Right lung (tissue), 5 donors: ENCODE measurements around the gene TBXAS1. TPM values are rescaled to one million over a fixed set of nuclear protein-coding genes. Genes with fewer than 3 reads are reported as not detected.

Experiments used
- DNase-seq, 2 donors: peaks; one replicate each; pipeline ENCODE4 v3.0.0-alpha.2; 2013
- polyA plus RNA-seq, 5 donors: library from polyadenylated mRNA; unstranded; fragments of 120-200 nt; gene quantifications; one replicate each; pipeline versions ENCODE4 v1.2.1 to v1.2.3, GENCODE V29; 2013; ENCODE audit warnings: inconsistent platforms in 1 of 5, low replicate concordance in 1 of 5; ENCODE audit not compliant: insufficient read length in 5 of 5, insufficient read depth in 1 of 5

Gene TBXAS1
- polyA plus RNA-seq, 5 donors, result 6.9 to 9.8 (median 9.0) TPM

DNA sequence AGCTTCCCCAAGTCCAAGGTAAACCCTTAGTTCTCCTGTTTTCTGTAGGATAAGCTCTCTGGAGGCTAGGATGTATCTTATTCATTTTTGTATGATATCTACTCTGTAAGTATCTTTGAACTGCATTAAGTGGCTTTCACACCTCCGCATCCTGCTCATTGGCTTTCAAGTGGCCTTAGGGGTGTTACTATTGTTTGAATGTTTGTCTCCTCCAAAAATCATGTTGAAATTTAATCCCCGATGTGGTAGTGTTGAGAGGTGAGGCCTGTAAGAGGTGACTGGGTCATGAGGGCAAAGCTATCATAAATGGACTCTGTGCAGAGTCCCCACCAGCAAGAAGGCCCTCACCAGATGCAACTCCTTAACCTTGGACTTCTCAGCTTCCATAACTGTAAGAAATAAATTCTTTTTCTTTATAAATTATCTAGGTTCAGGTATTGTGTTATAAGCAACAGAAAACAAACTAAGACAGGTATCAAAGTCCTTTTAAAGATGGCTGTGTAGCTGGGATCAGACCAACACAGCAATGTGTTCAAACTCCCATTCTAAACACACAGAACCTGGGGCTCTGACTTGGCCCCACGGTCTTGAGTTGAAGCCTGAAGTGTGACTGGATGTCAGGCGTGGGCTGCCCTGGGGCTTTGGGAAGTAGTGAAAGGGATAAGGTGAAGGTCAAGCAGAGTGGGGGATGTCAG, 25.9 kb downstream of the TBXAS1 start:
- no peak for DNase-seq

DNA sequence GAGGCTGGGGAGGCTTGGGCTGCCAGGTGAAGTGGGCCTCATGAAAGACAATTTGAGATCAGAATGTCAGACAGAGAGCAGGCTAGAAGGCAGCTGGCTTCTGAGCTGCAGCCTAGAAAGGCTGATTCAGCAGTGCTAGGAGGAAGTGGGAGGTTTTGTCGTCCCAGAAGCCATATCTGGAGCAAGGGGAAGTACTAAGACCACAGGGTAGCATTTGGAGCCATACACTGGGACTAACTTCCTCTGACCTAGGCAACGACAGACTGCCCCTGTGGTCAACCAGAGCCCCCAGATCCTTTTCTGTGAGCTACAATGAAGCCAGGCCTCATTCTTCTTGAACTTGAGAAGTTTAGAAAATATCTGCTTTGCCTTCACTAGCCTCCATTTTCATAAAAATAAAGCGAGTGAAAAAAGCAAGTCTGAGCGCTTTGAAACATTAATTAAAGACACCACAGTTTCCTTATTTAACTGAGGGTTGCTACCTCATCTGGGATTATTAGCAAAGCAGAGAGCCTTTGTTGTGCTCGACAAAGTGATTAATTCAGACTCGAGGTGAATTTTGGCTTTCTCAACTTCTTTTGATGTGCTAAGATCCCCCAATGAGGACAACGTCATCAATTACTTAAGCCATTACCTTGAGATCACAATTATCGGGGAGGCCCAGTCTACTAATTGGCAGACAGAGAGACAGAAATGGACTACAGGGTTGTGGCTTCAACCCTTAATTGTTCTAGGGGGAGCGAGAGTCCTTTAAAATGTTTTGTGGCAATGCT, 26.6 kb downstream of the TBXAS1 start:
- DNase-seq, result no peak

DNA sequence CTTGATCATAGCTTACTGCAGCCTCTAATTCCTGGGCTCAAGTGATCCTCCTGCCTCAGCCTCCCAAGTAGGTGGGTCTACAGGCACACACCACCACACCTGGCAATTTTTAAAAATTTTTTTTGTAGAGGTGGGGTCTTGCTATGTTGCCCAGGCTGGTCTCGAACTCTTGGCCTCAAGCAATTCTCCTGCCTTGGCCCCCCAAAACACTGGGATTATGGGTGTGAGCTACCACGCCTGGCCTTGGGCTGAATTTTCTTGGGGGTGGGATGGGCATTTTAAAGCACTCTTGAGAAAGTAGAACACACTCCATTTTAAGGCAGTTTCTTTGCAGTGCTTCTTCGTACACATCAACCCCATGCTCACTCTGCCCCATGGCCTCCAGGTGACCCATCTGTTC, 28.7 kb downstream of the TBXAS1 start:
- DNase-seq, result no peak

DNA sequence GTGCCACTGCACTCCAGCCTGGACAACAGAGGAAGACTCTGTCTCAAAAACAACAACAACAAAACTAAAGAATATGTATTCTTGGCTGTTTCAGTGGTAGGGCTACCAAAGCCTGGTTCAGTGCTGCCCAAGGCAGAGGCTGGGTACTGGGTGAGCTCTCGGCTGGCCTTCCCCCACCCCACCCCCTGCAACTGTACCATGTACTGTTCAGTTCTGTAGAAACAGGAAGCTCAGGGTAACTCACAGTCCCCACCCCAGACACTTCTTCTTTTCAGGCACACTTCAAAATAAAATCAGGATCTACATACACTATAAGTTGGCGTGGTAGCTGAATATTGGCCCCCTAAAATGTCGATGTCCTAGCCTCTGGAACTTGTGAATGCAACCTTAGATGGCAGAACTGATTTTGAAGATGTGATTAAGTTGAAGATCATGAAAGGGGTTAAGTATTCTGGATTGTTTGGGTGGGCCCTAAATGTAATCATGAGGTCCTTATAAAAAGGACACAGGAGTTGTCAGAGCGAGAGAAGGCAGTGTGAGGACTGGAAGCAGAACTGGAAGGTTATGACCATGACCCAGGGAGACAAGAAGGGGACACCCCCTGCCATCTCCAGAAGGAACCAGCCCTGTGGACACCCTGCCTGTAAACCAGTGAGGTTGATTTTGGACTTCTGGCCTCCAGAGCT, 31.2 kb downstream of the TBXAS1 start:
- DNase-seq, result no peak

DNA sequence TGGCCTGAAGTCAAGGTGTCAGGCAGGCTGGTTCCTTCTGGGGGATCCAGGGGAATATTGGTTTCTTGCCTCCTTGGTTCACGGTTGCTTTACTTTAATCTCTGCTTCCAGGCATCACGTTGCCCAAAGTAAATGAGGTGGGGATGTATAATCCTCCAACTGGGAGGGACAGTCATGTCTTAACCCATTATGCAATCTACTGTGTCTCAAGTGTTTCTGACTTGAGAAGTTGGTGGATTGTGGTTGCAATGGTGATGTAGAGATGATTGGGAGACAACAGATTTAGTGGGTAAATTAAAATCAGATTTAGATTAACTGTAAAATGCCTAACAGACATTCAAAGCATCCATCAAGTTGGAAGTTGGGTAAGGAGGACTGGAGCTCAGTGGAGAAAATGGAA, 32.7 kb downstream of the TBXAS1 start:
- DNase-seq, result no peak

DNA sequence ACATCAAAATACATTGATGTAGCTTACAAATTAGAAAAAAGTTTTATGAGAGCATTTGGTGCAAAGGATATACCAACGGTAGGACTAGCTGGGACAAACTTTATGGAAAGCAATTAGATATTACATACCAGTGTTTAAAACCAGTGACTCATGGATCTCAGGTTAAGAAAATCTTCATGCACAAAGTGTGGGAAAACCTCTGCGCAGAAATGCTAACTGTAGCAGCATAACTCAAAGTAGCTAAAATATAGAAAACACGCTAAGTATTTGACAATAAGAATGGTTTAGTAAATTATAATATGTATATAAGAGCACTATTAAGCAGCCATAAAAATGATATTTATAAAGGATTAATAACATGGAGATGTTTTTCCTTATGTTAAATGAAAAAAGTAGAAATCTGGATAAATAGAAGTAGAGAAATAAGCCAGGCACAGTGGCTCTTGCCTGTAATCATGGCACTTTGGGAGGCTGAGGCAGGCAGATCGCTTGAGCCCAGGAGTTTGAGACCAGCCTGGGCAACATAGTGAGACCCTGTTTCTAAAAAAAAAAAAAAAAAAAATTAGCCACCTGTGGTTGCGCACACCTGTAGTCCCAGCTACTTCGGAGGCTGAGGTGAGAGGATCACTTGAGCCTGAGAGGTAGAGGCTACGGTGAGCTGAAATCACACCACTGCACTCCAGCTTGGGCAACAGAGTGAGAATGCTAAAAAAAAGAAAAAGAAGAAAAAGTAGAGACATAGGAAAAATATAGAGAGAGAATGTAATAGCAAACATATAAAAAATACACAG, 37.2 kb downstream of the TBXAS1 start:
- DNase-seq, result no peak

DNA sequence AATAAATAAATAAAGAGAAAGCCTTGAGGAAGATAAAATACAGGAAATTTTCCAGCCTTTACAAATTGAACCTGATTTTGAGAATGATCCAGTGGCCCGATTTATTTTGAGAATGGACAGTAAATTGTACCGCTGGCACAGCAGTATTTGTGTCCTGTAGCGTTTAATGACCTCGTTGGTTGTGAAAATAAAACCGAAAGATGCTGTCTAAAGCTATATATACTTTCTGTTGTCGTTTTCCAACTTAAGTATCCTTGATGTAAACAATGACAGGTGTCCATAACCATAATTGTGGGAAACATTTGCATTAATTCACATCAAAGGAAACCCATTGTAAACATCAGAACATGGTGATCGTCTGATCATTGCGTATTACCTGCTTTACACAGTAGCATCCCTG, 38.8 kb downstream of the TBXAS1 start:
- DNase-seq, result no peak

DNA sequence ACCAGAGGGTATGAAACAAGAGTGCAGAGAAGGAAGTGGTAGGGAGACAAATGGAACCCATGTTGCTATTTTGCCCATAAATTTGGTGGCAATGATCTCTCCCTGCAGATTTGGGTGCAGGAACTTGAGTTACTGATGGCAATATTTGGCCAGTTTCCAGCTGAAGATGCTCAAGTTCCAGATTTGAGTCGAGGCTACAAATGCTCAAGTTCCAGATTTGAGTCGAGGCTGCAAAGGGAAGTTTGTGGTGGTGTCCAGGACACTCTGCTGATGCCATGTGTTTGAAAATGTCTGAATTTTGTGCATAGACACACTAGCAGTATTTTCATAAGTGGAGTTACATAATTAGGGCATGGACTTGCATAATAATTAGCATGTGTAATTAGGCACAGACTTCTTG, 40.8 kb downstream of the TBXAS1 start:
- no peak for DNase-seq

DNA sequence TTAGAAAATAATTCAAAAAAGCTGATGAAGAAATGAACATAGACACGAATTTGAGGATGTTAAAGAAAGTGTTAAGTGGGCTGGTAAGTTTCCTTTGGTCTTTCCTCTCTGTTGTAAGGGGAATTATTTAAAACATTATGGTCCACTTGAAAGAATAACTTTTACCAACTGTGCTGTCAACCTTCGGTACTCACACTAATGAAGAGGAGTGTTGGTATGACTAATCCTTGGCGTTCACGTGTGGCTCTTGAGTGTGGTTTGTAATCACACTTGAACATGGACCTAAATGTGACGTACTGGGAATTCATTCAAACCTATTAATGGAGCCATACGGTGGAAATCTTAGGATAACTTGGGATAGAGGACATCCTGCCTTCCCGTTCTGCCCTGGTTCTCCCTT, 41.3 kb downstream of the TBXAS1 start:
- no peak for DNase-seq

DNA sequence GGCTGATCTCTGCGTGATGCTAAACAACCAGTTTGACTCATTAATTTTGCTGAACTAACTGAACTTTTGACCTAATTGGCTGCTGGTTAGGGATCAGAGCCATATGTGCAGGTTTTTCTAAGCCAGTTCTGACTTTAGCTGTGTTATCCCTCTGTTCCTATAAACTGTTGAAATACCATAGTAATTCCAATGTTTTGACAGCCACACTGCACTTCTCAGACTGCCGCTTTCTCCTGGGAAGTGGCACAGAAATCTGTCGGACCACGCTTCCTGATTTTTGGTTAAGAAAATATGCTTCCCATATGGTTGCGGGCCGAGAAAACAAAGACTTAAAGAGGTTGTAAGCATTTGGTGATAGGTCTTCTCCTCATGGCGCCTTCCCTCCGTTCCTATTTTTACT, 42.3 kb downstream of the TBXAS1 start:
- peak; percentile 50 to 55 for DNase-seq

DNA sequence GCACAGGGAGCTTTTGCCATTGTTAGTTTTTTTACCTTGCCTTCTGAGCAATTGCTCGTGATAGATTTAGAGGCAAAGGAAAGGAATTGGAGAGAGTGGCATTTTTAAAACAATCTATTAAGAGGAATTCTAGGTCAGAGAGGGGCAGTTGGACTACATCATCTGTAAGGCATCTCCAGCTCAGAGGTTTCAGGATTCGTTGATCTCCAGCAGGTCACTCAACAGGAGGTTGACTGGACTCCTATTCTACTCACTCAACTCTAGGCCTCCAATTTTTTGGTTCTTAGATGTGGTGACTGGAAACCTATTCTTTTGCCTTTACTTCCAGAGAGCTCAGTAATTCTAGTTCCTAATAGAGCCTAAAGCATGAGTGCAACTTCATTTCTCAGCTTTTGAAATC, 42.8 kb downstream of the TBXAS1 start:
- no peak for DNase-seq

DNA sequence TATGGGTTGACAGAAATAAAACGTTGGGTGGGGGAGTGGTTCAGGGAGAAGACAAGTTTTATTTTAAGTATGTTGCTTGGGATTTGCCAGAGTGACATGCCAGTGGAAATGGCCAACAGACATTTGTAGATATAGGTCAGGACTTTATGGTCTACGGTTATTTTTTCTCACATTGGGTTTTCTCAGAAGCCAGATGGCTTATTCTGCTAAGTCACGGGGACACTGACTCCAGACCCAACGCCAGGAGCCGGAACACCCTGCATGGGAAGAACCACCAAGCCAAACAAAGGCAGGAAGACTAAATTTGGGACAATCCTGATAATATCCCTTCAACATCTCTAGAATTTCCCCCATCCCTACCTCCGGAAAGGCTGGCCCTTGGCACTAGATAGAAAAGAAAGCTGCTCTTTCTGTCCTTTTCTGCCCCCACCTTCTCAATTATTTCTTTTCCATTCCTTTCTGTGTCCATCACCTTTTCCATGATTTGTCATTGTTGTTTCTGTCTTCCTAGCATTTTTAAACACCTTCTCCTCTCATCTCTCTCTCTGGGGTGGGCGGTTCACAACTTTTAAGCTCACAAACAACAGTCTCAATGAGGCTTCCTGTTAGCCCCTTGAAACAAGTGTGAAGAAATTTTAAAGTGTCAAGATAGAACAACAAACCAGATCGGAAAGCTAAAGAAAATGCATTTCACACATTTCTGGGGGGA, 44.7 kb downstream of the TBXAS1 start:
- no peak for DNase-seq

DNA sequence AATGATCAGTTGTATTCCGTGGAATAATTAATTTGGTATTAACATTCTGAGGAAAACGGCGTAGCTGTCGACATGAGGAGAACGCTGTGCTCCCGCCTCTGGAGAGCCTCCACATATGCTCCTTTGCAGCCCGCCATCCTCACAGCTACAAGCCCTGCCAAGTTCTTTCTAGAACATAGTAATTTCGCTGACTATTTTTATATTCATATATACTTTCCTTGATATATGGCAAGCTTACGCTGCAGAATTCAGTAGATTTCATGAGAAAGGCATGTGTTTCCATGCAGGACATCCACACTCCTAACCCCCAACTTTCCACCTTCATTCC, 45.2 kb downstream of the TBXAS1 start:
- DNase-seq, result no peak

DNA sequence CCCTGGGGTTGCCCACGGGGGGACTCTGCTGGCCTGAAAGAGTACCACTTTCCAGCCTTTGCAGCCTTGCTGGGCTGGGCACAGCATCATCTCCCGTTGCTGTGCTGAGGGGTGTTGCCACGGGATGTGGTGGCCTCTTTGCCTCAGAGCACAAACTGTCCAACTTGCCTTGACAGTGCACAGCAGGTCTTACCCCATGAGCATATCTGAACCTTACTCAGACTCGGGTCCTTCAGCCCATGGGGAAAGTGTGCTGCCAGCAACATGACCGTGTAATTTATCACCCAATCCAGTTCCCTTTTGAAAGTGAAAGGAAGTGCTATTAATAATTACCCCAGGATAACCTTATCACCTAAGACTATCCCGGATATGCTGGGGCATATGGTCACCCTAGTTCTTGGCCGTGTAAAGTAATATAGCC, 46.8 kb downstream of the TBXAS1 start:
- DNase-seq, result no peak

DNA sequence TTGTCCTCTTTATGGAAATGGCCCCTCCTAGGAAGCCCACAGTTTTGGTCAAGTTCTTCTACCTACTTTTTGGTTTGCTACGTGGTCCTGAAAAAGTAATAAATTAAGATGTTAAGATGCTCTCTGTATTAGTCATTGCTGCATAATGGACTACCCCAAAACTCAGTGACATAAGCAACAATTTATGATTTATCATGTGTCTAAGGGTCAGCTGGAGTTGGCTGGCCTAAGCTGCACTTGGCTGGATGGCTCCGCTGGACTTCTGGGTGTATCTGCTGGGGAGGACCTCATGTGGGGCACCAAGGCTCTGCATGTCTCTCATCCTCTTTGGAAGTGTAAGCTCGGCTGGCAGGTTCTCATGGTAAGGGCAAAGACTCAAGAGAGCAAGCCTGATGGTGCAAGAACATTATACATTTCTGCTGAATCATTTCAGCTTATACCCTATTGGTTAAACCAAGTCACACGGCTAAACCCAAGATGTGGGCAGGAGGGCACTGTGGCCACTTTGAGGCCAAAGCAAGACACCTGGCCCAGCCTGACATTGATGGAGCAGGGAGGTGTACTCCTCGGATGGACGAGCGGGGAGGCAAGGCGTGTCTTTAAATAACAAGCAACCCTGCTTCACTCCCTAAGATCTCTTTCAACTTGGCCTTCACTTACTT, 47.7 kb downstream of the TBXAS1 start:
- no peak for DNase-seq

DNA sequence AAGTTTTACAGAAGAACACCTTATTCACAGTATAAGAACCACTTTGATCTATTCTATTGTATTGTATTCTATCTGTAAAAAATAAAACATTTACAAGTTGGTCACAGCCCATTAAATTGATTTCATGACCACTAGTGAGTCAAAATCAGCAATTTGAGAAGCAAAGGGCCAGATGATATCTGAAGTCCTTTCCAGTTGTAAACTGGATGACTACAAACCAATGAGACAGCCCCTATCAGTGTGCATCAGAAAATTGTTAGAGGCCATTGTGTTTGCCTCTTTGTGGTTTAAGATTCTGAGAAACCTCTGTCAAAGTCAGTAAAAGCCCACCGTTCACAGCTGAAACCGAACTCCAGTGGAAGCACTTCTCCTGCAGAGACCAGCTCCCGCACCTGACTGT, 54.8 kb downstream of the TBXAS1 start:
- no peak for DNase-seq

DNA sequence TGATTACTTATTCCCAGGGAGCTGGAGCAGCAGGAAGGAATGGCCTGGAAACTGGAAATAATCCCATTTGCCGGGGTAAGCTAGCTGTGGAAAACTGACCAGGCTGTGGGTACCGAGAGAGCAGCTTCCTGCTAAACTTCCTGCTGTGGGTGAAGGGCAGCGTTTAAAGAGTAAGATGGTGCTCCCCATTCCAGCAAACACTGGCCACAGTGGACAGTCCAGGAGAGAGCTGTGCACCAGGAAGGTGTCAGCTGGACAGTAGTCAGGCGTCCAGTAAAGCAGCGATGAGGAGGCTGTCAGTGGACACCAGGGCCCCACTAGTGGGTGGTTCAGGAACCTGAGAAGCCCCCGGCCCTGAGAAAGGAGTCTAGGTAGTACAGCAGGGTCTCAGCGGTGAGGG, 55.4 kb downstream of the TBXAS1 start:
- no peak for DNase-seq

DNA sequence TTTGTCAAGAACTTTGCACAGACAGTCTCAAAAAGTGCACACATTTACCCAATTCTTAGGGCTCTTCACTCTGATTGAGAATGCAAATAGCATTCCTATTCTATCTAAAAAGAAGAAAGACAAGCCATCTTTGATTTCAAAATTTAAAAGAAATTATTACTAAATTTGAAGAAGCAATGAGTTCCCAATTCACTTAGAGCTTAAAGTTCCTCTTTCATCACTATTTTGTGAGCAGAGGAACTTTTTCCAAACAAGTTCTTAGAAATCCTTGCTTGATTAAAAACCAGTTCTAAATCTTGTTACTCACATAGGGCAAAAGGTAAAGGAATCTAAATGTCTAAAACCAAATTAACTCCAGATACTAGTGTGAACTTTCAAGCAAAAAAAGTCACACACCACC, 56.4 kb downstream of the TBXAS1 start:
- no peak for DNase-seq

DNA sequence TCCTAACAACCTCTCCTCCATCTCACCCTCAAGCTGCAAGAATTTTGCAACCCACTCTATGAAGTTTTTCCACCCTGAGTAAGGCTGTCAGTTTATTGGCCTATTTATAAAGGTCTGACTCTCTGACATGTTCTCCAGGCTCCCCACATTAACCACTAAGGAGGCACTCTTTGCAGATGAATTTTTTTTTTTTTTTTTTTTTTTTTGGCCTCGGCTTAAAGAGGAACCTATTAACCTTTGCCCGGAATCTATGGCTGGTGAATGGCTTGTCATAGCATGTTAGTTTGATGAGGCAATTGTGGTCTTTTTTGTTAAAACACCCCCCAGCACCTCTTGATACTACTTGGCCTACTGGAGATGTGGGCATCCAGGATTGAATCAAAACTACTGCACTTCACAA, 57.1 kb downstream of the TBXAS1 start:
- DNase-seq, result no peak

DNA sequence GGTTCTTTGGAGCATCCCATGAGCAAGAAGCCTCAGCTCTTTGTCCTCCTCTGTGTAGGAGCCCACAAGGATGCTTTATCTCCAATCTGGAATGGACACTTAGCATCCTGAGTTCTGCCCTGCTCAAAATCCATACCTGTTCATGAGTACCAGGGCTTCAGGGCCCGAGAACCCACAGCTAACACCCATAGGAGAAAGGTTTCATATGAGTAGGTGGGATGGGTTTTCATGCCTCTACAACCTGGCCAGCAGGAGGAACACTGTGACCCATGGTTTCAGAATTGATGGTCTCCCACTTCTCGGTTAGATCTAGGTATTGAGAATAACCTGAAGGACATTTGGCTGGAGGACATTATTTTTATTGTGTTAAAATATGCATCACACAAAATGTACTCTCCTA, 57.8 kb downstream of the TBXAS1 start:
- DNase-seq, result no peak

DNA sequence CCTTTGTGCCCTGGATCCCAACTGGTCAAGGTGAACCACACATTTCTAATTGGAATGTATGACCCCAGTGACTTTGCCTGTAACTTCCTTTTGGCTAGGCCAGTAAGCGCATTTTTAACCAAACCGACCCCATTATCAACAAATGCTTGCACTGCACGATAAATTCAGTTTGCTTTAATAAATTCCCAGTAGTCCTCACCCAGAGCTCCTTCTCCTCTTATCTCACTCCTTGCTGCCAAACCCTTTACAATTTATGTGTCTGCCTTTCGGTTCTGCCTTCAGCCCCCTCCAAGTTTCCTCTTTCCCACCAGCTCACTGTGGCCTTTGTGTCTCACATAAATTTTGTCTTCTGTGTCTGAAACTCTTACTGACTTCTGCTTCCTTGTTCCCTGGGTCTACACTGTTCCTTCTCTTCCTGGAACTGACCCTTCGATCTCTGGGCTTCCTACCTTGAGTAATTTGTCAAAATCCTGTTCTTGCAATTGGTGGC, 59.0 kb downstream of the TBXAS1 start:
- DNase-seq, result no peak
